Activated B cell treated with CpG ODN at 0.5 μM for 24 hours (primary cell): Measurements from ENCODE around the gene ADAMTSL1. TPM values are rescaled to one million over a fixed set of nuclear protein-coding genes. Genes with fewer than 3 reads are reported as not detected.

Experiments used
- ATAC-seq: fragments of 200-7000 bp; cut with Tn5 transposase; one replicate; pipeline ENCODE4 v1.10.0; 2021; ENCODE audit warnings: low read depth, mild to moderate bottlenecking, moderate library complexity
- CTCF ChIA-PET: fragments of 350-600 bp; sonication (Branson Sonifier 250); formaldehyde crosslinking; loops from one replicate; lab custom pipeline; 2021; ENCODE audit warnings: antibody characterized with exemption; lab: Charles Lee
- POLR2A ChIA-PET: fragments of 350-600 bp; sonication (Branson Sonifier 250); formaldehyde crosslinking; loops from one replicate; lab custom pipeline; 2021; ENCODE audit warnings: antibody characterized with exemption; lab: Charles Lee
- DNase-seq: peaks from one replicate; pipeline ENCODE4 v3.0.0; 2022
- H3K27ac Mint-ChIP-seq: one replicate; pipeline ENCODE4 v1.8.0; 2020; ENCODE audit warnings: mixed read lengths
- H3K27me3 Mint-ChIP-seq: one replicate; pipeline ENCODE4 v1.8.0; 2021; ENCODE audit warnings: mixed read lengths
- H3K36me3 Mint-ChIP-seq: one replicate; pipeline ENCODE4 v1.8.0; 2021; ENCODE audit warnings: low read depth, mixed read lengths
- H3K4me1 Mint-ChIP-seq: one replicate; pipeline ENCODE4 v1.8.0; 2021; ENCODE audit warnings: mixed read lengths
- H3K4me3 Mint-ChIP-seq: one replicate; pipeline ENCODE4 v1.8.0; 2020; ENCODE audit warnings: mild to moderate bottlenecking, mixed read lengths
- H3K9me3 Mint-ChIP-seq: one replicate; pipeline ENCODE4 v1.8.0; 2020; ENCODE audit warnings: mixed read lengths
- CTCF ChIP-seq: fragments of 200-600 bp; IDR thresholded peaks from one replicate; pipeline ENCODE4 v1.8.0; 2022; ENCODE audit warnings: antibody characterized with exemption, mild to moderate bottlenecking
- intact Hi-C: fragments of 100-400 bp; cut with micrococcal nuclease; formaldehyde crosslinking; loops from one replicate; pipeline ENCODE4 v1.15.1; 2024
- total RNA-seq: library from RNA; stranded (reverse); gene quantifications from 2 replicates; pipeline ENCODE4 v1.2.3, GENCODE V29; 2022

The ADAMTSL1 gene
- total RNA-seq, 1 donor from 2014 or later, result not detected

GRCh38 chr9:18775241-18775640 is 301.3 kb downstream of the ADAMTSL1 start:
- no peak for TF ChIP-seq CTCF
- CTCF ChIA-PET, result no interaction called here
- intact Hi-C loops, result no loop called here
- no peak overlapping the region for H3K27ac Mint-ChIP-seq
- no peaks in the 10 kb centered on the region for H3K27me3 Mint-ChIP-seq
- no peaks in the 10 kb centered on the region for H3K36me3 Mint-ChIP-seq
- DNase-seq (no peak), ATAC-seq (no peak)
- POLR2A ChIA-PET, result no interaction called here
- H3K4me3 Mint-ChIP-seq, result no peak overlapping the region
- H3K4me1 Mint-ChIP-seq, result no peaks in the 10 kb centered on the region
- H3K9me3 Mint-ChIP-seq, result no peaks in the 10 kb centered on the region

- no peak for TF ChIP-seq CTCF
- intact Hi-C loops, result no loop called here
- H3K36me3 Mint-ChIP-seq, result no peaks in the 10 kb centered on the region
- no peak overlapping the region for H3K27ac Mint-ChIP-seq
- H3K4me3 Mint-ChIP-seq, result no peak overlapping the region
- ChIA-PET CTCF (no interaction called here), POLR2A (no interaction called here)
- DNase-seq (no peak), ATAC-seq (no peak)
- H3K27me3 Mint-ChIP-seq, result no peaks in the 10 kb centered on the region
- no peaks in the 10 kb centered on the region for H3K4me1 Mint-ChIP-seq
- no peaks in the 10 kb centered on the region for H3K9me3 Mint-ChIP-seq
These were observed 302.0 kb downstream of the ADAMTSL1 start for GRCh38 chr9:18775930-18776329.

- Mint-ChIP-seq H3K36me3 (no peaks in the 10 kb centered on the region), H3K9me3 (no peaks in the 10 kb centered on the region), H3K27me3 (no peaks in the 10 kb centered on the region), H3K4me3 (no peak overlapping the region), H3K27ac (no peak overlapping the region), H3K4me1 (no peaks in the 10 kb centered on the region)
- intact Hi-C loops, result no loop called here
- DNase-seq, result no peak
- ChIA-PET POLR2A (no interaction called here), CTCF (no interaction called here)
- ATAC-seq, result no peak
- TF ChIP-seq CTCF, result no peak
These were observed 303.2 kb downstream of the ADAMTSL1 start for GRCh38 chr9:18776836-18777820.

- Mint-ChIP-seq H3K27ac (no peak overlapping the region), H3K36me3 (no peaks in the 10 kb centered on the region), H3K4me1 (no peaks in the 10 kb centered on the region), H3K27me3 (no peaks in the 10 kb centered on the region), H3K9me3 (no peaks in the 10 kb centered on the region), H3K4me3 (no peak overlapping the region)
- intact Hi-C loops, result no loop called here
- no peak for TF ChIP-seq CTCF
- CTCF ChIA-PET, result no interaction called here
- no peak for ATAC-seq
- POLR2A ChIA-PET, result no interaction called here
- DNase-seq, result no peak
These were observed 304.2 kb downstream of the ADAMTSL1 start for GRCh38 chr9:18778147-18778546.

GRCh38 chr9:18778846-18779245 is 304.9 kb downstream of the ADAMTSL1 start:
- Mint-ChIP-seq H3K9me3 (no peaks in the 10 kb centered on the region), H3K27me3 (no peaks in the 10 kb centered on the region), H3K36me3 (no peaks in the 10 kb centered on the region), H3K4me3 (no peak overlapping the region), H3K27ac (no peak overlapping the region), H3K4me1 (no peaks in the 10 kb centered on the region)
- ATAC-seq (no peak), DNase-seq (no peak)
- CTCF ChIA-PET, result no interaction called here
- POLR2A ChIA-PET, result no interaction called here
- TF ChIP-seq CTCF, result no peak
- intact Hi-C loops, result no loop called here
